Stimulated activated CD4-positive, alpha-beta T cell treated with anti-CD3 and anti-CD28 coated beads, Interleukin-15, amount 100 ng/mL, for 1 hour (primary cell): ENCODE measurements around the gene MARCOL.
"Not testable (repeated sequence)": the region's sequence is repeated elsewhere in the genome, so short reads cannot be mapped to it uniquely, and the experiment has no call there.

Experiments used
- DNase-seq, 2 donors: peaks; one replicate each; pipeline ENCODE4 v3.0.0-alpha.2; 2020; ENCODE audit warnings: low read depth in 1 of 2, low spot score in 1 of 2

MARCOL gene

DNA sequence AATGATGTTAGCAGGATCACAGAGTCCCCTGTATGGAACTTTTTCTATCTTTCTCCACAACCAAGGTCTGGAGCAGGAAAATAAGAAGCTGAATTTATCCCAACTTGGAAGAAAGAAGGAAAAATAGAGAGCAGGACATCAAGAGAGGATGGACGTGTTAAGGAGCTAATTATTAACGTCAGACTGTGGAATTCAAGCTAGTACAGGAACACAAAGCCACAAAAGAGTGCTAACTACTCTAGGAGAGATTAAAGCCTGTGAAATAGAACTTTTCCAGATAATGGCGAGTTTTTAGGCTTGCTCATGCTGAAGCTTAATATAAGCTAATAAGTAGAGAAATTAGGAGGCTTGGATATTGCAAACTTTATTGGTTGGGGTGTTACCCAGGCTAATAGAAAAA is 29.6 kb downstream of the MARCOL start:
- DNase-seq = no peak

DNA sequence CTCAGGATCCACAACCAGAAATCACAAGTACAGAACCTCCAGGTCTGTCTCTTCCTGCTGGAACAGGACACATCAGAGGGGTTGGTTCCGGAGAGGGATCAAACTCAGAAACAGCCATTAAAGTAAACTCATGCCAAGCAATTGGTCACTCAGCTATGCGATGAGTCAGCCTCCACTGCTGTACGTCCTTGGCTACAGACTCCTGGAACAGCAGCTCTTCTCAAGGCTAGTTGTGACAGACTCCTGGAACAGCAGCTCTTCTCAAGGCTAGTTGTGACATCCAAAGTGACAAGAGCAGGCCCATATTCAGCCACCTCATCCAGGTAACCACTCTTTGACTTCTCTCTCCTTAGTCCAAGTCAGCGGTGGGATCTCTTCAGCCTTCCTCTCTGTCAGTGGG is 30.2 kb downstream of the MARCOL start, which contains the start of gene SPINK13:
Gene SPINK13, plus strand, starts transcription at position 229 of the 400 bp plus-strand sequence. CDS start 1,279 bp downstream, outside the sequence.
- DNase-seq = no peak

DNA sequence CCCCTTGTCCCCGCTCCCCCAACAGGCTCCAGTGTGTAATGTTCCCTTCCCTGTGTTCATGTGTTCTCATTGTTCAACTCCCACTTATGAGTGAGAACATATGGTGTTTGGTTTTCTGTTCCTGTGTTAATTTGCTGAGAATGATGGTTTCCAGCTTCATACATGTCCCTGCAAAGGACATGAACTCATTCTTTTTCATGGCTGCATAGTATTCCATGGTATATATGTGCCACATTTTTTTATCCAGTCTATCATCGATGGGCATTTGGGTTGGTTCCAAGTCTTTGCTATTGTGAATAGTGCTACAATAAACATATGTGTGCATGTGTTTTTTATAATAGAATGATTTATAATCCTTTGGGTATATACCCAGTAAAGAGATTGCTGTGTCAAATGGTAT is 36.8 kb downstream of the MARCOL start:
- not testable (repeated sequence) for DNase-seq

DNA sequence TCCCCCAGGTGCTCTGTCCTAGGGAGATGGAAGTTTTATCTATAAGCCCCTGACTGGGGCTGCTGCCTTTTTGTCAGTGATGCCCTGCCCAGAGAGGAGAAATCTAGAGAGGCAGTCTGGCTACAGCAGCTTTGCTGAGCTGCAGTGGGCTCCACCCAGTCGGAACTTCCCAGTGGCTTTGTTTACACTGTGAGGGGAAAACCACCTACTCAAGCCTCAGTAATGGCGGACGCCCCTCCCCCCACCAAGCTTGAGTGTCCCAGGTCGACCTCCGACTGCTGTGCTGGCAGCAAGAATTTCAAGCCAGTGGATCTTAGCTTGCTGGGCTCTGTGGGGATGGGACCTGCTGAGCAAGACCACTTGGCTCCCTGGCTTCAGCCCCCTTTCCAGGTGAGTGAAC is 42.6 kb downstream of the MARCOL start:
- peak in 1 of 2 donors; percentile 0 for DNase-seq

DNA sequence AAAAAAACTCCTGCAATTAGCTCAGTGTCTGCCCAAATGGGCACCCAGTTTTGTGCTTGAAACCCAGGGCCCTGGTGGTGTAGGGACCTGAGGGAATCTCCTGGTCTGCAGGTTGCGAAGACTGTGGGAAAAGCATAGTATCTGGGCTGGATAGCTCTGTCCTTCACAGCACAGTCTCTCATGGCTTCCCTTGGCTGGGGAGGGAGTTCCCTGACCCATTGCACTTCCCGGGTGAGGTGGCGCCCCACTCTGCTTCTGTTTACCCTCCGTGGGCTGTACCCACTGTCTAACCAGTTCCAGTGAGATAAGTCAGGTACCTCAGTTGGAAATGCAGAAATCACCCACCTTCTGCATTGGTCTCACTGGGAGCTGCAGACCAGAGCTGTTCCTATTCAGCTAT is 43.0 kb downstream of the MARCOL start:
- DNase-seq = not testable (repeated sequence)

DNA sequence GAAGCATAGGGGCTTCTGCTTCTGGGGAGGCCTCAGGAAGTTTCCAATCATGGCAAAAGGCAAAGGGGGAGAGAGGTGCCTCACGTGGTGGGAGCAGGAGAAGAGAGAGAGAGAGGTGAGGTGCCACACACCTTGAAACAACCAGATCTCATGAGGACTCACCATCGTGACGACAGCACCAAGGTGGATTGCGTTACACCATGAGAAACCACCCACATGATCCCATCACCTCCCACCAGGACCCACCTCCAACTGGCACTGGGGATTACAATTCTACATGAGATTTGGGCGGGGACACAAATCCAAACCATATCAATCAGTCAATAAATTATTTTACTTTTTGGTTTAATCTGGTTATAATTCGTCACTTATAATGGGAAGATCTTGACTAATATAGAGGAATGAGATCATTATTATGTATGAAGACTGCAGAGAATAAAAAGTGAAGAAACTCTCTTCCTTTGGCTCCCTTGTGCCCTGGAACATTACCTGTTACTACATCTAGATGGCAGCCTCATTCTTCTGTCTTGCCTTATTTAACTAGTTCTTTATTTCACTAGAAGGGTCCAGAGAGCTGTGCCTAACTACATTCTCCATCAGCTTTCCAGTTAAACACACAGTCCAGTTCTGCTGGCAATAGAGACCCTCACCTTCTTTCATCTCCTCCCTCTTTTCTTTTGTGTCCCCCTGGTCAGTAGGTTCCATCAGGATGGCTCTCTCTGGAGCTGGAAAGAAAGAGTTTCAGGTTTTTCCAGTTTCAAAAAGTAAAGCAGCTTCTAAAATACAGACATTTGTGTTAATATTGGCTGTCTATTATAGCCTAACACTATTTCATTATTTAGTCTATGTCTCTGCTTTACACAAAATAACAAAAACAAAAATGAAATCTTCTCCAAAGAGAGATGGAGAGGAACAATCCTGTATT is 52.2 kb downstream of the MARCOL start:
- no peak for DNase-seq
